Dermis microvascular lymphatic vessel endothelial cell (primary cell): ENCODE data around the gene GPX1. TPM values are rescaled to one million over a fixed set of nuclear protein-coding genes. Genes with fewer than 3 reads are reported as not detected.
"Not testable (repeated sequence)": the region's sequence is repeated elsewhere in the genome, so short reads cannot be mapped to it uniquely, and the experiment has no call there.

Source experiments
- DNase-seq, 2 donors: peaks; one replicate each; pipeline versions ENCODE4 v3.0.0 to v3.0.0-alpha.2; 2010; ENCODE audit warnings: low read depth in 2 of 2
- total RNA-seq: library from RNA; depleted of rRNA; stranded (reverse); fragments of >200 nt; gene quantifications from 2 replicates; pipeline ENCODE4 v1.2.1, GENCODE V29; 2014

Gene GPX1
- total RNA-seq, result 512 and 672 TPM in 2 replicates

DNA sequence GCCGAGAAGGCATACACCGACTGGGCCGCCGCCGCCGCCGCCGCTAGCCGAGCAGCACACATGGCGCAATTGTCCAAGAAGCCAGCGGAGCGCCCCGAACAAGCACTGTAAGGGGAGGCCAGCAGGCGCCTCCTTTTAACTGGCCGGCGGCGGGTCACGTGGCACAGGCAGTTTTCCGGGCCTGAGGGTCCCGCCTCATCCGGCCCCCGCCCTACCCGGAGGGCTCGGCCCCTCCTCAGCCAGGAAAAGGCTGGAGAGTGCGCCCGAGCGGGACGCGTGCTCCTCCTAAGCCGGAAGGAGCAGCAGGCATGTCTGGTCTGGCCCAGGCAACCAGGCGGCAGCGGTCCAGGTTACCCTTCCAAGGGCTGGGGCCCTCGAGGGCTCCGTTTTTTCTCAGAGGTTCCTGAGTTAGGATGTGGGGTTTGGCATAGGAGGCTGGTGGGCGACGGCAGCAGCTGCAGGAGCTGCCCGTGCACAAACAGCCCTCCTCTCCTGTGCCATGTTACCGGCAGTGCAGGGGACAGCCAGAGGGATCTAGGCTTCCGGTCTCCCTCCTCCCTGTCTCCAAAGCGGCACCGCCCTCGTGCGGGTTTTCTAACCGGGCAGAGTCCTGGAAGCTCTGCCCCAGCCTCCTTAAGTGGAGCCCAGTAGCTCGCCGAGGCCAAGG, at the start of gene GPX1:
Gene GPX1, minus strand, starts transcription at position 137 of the 667 bp plus-strand sequence. Its CDS starts 75 bp downstream, at position 62.
- DNase-seq, result peak; percentile 90 to 97

DNA sequence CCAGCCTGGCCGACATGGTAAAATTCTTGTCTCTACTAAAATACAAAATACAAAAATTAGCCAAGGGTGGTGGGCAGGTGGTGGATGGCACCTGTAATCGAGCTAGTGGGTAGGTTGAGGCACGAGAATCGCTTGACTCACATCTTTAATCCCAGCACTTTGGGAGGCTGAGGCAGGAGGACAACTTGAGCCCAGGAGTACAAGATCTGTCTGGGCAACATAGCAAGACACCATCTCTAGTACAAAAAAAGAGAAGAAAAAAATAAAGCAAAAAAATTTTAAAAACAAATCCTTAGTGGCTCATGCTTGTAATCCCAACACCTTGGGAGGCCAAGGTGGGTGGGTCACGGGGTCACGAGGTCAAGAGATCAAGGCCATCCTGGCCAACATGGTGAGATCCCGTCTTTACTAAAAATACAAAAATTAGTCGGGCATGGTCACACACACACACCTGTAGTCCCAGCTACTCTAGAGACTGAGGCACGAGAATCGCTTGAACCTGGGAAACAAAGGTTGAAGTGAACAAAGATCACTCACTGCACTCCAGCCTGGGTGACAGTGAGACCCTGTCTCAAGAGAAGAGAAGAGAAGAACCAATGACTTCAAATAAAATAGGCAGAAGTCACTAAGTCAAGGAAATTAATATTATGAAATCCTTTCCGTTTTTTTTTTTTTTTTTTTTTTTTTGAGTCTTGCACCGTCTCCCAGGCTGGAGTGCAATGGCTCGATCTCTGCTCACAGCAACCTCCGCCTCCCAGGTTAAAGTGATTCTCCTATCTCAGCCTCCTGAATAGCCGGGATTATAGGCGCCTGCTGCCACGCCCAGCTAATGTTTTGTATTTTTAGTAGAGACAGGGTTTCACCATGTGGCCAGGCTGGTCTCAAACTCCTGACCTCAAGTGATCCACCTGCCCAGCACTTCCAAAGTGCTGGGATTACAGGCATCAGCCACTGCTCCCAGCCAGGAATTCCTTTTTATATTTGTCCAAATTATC, 48.7 kb upstream of the GPX1 start:
- no peak for DNase-seq

GRCh38 chr3:49405570-49405969, 47.4 kb upstream of the GPX1 start:
- not testable (repeated sequence) for DNase-seq

- no peak for DNase-seq
These were observed 45.7 kb upstream of the GPX1 start for GRCh38 chr3:49403891-49404290.

DNA sequence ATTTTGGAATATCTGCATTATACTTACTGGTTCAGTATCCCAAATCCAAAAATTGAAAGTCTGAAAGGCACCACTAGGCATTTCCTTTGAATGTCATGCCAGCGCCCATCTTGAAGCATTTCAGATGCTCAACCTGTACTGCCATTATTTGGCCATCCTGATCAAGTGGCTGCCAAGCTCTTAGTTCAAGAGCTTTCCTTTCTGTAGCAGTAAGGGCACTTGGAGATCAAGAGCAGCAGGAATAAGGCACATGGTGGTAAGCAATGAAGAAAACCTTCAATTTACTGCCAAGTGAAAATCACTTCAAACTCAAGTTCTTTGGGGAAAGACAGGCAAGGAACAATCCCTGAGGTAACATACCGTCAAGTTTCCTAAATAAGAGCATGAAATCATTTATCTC, 43.6 kb upstream of the GPX1 start:
- DNase-seq, result no peak

GRCh38 chr3:49399461-49399860, 41.3 kb upstream of the GPX1 start:
- DNase-seq, result no peak

GRCh38 chr3:49397470-49397869, 39.3 kb upstream of the GPX1 start:
- DNase-seq, result peak in 1 of 2 donors; percentile 66

DNA sequence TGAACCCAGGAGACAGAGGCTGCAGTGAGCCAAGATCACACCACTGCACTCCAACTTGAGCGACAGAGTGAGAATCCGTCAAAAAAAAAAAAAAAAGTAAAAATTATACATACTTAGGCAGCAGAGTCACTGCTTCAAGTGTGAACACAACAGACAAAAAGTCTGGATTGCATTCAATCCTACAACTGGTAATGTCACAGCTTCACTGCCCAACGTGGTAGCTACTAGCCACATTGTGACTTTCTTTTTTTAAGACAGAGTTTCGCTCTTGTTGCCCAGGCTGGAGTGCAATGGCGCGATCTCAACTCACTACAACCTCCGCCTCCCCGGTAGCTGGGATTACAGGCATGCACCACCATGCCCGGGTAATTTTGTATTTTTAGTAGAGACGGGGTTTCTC, 33.2 kb upstream of the GPX1 start:
- DNase-seq, result not testable (repeated sequence)

- DNase-seq, result no peak
These were observed 31.1 kb upstream of the GPX1 start for GRCh38 chr3:49389297-49389696.

DNA sequence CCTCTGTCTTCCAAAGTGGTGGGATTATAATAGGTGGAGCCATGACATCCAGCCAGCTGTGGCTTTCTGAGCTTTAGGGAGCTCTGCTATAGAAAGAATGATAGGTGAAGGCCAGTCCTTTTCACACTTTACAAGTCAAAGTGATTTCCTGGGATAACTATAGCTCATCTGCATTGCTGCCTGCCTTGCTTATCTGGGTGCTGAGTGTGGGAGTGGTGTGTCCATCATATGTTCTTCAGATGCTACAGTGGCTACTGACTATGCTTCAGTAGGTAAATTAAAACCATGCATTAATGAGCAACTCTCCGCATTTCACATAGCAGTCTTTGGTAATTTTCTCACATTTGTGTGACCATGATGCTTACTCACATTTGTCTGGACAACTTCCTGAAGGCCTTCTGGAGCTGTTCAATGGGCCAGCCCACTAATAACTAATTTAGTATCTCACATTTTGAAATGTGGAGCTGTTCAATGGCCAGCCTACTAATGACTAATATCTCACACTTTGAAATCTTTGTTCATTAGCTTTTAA, 30.2 kb upstream of the GPX1 start:
- peak in 1 of 2 donors; percentile 25 for DNase-seq

- no peak for DNase-seq
These were observed 29.6 kb upstream of the GPX1 start for GRCh38 chr3:49387721-49388120.

GRCh38 chr3:49386056-49386756, 28.1 kb upstream of the GPX1 start:
- DNase-seq, result no peak

GRCh38 chr3:49385617-49386016, 27.5 kb upstream of the GPX1 start:
- DNase-seq, result no peak

GRCh38 chr3:49383387-49383786, 25.2 kb upstream of the GPX1 start:
- DNase-seq, result no peak

DNA sequence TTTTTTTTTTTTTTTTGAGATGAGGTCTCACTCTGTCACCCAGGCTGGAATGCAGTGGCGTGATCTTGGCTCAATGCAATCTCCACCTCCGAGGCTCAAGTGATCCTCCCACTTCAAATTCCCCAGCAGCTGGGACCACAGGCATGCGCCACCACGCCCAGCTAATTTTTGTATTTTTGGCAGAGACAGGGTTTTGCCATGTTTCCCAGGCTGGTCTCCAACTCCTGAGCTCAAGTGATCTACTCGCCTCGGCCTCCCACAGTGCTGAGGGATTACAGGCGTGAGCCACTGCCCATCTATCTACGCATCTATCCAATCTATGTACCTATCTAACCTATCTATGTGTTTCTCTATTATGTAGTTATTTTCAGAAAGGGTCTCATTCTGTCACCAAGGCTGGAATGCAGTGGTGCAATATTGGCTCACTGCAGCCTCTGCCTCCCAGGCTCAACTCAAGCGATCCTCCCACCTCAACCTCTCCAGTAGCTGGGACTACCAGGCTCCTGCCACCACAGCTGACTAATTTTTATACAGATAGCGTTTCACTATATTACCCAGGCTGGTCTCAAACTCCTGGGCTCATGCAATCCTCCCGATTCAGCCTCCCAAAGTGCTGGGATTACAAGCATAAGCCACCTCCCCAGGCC, 20.2 kb upstream of the GPX1 start:
- no peak for DNase-seq

DNA sequence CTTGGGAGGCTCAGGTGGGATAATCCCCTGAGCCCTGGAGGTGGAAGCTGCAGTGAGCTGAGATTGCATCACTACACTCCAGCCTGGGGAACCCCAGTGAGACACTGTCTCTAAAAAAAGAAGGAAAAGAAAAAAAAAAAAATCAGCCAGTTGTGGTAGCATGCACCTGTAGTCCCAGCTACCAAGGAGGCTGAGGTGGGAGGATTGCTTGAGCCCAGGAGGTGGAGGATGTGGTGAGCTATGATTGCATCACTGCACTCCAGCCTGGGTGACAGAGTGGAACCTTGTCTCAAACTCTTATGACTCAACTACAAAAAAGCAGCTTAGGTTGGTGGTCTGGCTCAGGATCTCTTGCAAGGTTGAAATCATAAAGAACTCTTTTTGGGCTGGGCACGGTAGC, 19.3 kb upstream of the GPX1 start:
- DNase-seq, result no peak

DNA sequence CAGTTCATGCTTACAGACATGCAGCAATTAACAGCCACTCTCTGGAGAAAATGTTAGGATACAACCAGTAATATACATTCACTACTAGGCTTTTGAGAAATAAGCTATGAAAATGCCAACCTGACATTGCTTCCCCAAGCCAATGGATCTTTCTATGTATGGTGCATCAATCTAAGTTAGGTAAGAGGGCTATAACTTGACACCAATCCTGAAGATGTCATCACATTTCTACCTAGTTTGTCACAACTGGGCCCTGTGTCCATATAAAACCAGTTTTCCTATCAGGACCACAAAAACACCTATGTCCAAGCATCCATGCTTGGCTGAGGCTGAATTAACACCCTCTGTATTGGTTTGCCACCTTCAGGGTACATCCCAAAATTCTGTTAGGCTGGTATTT, 13.8 kb upstream of the GPX1 start:
- no peak for DNase-seq

GRCh38 chr3:49370585-49371290, 12.6 kb upstream of the GPX1 start:
- no peak for DNase-seq

GRCh38 chr3:49362561-49362960, 4.4 kb upstream of the GPX1 start:
- no peak for DNase-seq

GRCh38 chr3:49359623-49360022, 1.5 kb upstream of the GPX1 start:
- peak in 1 of 2 donors; percentile 53 for DNase-seq

DNA sequence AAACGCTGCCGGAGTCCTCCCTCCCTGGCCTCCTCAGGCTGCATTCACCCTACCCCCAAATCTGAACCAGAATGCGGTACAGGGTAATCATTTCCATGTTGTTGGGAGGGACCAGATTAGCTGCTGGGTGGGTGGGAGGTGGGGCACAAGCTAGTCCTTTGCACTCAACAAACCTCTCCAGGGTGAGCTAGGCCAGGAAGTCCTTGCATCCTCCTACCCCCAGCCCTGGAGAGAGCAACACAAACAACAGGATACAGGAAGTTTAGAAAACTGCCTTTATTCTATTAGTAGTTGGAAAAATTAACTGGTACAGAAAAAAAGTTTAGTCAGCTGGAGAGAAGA, 702 bp upstream of the GPX1 start:
- DNase-seq, result peak; percentile 81 to 87
